Thymus (tissue), 11 donors: ENCODE data around the gene BAG3. TPM values are rescaled to one million over a fixed set of nuclear protein-coding genes. Genes with fewer than 3 reads are reported as not detected.

Experiments used
- DNase-seq, 9 donors: peaks; one replicate each; pipeline ENCODE4 v3.0.0-alpha.2; 2013; ENCODE audit warnings: low spot score in 9 of 9, low read depth in 6 of 9, missing footprints in 1 of 9
- H3K27ac ChIP-seq, 2 donors: one replicate each; pipeline ENCODE4 v1.5.1; 2013; ENCODE audit warnings: control low read depth in 1 of 2, low read depth in 1 of 2, low read length in 1 of 2, mild to moderate bottlenecking in 1 of 2, moderate library complexity in 1 of 2
- H3K27me3 ChIP-seq, 2 donors: one replicate each; pipeline ENCODE4 v1.5.1; 2013; ENCODE audit warnings: low read length in 1 of 2; ENCODE audit not compliant: control insufficient read depth in 2 of 2, insufficient read depth in 1 of 2
- H3K36me3 ChIP-seq, 2 donors: one replicate each; pipeline ENCODE4 v1.5.1; 2013; ENCODE audit warnings: low read length in 1 of 2, mild to moderate bottlenecking in 1 of 2, moderate library complexity in 1 of 2; ENCODE audit not compliant: control insufficient read depth in 2 of 2, insufficient read depth in 2 of 2
- H3K4me1 ChIP-seq, 2 donors: one replicate each; pipeline ENCODE4 v1.5.1; 2013; ENCODE audit warnings: low read length in 2 of 2; ENCODE audit not compliant: control insufficient read depth in 2 of 2, insufficient read depth in 2 of 2
- H3K4me3 ChIP-seq, 2 donors: one replicate each; pipeline ENCODE4 v1.5.1; 2013; ENCODE audit warnings: low read length in 2 of 2, control low read depth in 1 of 2, mild to moderate bottlenecking in 1 of 2
- H3K9me3 ChIP-seq, 2 donors: one replicate each; pipeline ENCODE4 v1.5.1; 2013; ENCODE audit warnings: low read length in 1 of 2, mild to moderate bottlenecking in 1 of 2; ENCODE audit not compliant: control insufficient read depth in 2 of 2, insufficient read depth in 1 of 2
- WGBS: extraction: QIAGEN DNeasy Blood & Tissue Kit; methylation state at CpG from one replicate; pipeline ENCODE4 v1.1.7; 2013; 5-methylcytosine and 5-hydroxymethylcytosine counted together
- polyA plus RNA-seq: library from polyadenylated mRNA; stranded (reverse); fragments of 200-250 nt; gene quantifications from one replicate; pipeline ENCODE4 v1.2.3, GENCODE V29; 2013
- total RNA-seq: library from RNA; stranded (reverse); fragments of 120-200 nt; gene quantifications from one replicate; pipeline ENCODE4 v1.2.4, GENCODE V29; 2013
- donor health status: healthy.

Gene BAG3
- total and polyA plus RNA-seq, 2 donors, result 1.7 to 12.6 TPM

DNA sequence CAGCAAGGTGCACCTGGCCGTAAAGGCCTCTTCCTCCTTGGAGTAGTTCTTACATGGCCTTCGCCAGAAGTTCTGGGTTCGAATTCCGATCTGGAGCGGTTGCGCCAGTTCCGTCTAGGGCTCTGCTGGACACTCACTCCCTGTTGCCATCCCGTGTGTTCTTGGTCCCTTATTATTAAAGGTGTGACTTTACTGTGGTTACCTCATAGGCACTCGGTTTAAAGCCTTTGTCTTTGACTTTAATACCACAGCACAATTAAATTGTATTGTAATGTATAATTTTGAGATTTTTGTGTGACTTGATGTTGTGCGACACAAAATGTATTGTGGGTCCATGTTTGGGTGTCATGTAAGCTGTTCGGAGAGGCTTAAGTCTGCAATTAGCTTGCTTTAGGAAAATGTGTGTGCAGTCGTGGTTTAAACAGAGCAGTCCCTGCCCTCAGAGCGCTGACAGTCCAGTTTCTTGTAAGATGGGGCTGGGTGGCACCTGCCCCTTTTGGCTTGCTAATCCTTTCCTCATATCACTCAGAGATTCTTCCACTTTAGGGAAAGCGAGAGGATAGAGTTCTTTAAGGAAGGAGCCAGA is 75.6 kb downstream of the BAG3 start:
- no peaks in the 10 kb centered on the region for H3K9me3 ChIP-seq
- H3K27ac ChIP-seq, result no peak overlapping the region
- peaks cover 0 to 2% of the 10 kb centered on the region in 2 donors for H3K27me3 ChIP-seq
- no peaks in the 10 kb centered on the region for H3K36me3 ChIP-seq
- H3K4me3 ChIP-seq, result peak overlapping the region; percentile 62 to 95
- peaks cover 10 to 12% of the 10 kb centered on the region in 2 donors for H3K4me1 ChIP-seq
- DNase-seq, result no peak
- 62% methylated on average over 14 of the region's 14 CpGs for WGBS

Other genes starting within 250 kb of the BAG3 start
- 372 TPM for gene RGS10, start 108.7 kb upstream of the BAG3 start, total RNA-seq
- 304 TPM for gene RGS10, start 108.7 kb upstream of the BAG3 start, polyA plus RNA-seq
- gene TIAL1, start 54.4 kb upstream of the BAG3 start, total RNA-seq, result 42.6 TPM
- gene TIAL1, start 54.4 kb upstream of the BAG3 start, polyA plus RNA-seq, result 128 TPM
- gene INPP5F, start 74.7 kb downstream of the BAG3 start, total RNA-seq, result 10.8 TPM
- gene INPP5F, start 74.7 kb downstream of the BAG3 start, polyA plus RNA-seq, result 9.4 TPM
- gene MCMBP, start 221.5 kb downstream of the BAG3 start, total RNA-seq, result 53.2 TPM
- gene MCMBP, start 221.5 kb downstream of the BAG3 start, polyA plus RNA-seq, result 30.3 TPM
- 19.5 TPM for gene SEC23IP, start 241.3 kb downstream of the BAG3 start, total RNA-seq
- 14.1 TPM for gene SEC23IP, start 241.3 kb downstream of the BAG3 start, polyA plus RNA-seq